ENCODE data around the gene FOXO6. TPM values are rescaled to one million over a fixed set of nuclear protein-coding genes. Genes with fewer than 3 reads are reported as not detected.
A peak's percentile ranks its signal among the peaks of the same experiment; 100 is the strongest.

Gene FOXO6
- total and polyA plus RNA-seq, 2 of the 13 experiments (the other 11 are each of a cell fraction or from before 2014, with no cell fraction given), result 0.13 TPM; not detected in 1

- H3K36me3 ChIP-seq (replicated peaks in 1 of 2; ENCODE audit: control insufficient read depth in 1 of 2, insufficient read depth in 2 of 2, low read length in 2 of 2), result no peaks in the 10 kb centered on the region
- ChIA-PET POLR2A (no interaction called here), CTCF (ENCODE audit: low intra/inter-chr PET ratio, low total read pairs) (interaction anchor here (0.8 to 3.2 kb wide), 4 partner anchors 16 to 148 kb away, joined by 3 to 25 read pairs (median 18); no protein-coding TSS in a partner anchor)
- H3K27ac ChIP-seq (ENCODE audit: extremely low read length, insufficient read depth, low read length), result no peak overlapping the region
- 55% methylated on average over 15 of the region's 18 CpGs for WGBS (ENCODE audit: low lambda C conversion rate)
- DNase-seq (ENCODE audit: low spot score) (peak; percentile 43), ATAC-seq (peak; percentile 78), FAIRE-seq (peak; percentile 12)
- peaks cover 13% of the 10 kb centered on the region for H3K4me1 ChIP-seq (ENCODE audit: insufficient read depth, low read length)
- no peak overlapping the region for H3K4me3 ChIP-seq (replicated peaks in 1 of 3; ENCODE audit: insufficient read depth in 1 of 3, low read depth in 2 of 3, low read length in 3 of 3)
- in situ Hi-C loops (cut with HindIII; ENCODE audit: extremely low pct_ligation_motif_present, low pct_unique_long_range_greater_than_20kb) (no loop called here), intact Hi-C loops (cut with micrococcal nuclease; ENCODE audit: unreplicated experiment) (loop anchor here (1.0 to 5.0 kb wide), 4 partner anchors 54 to 148 kb away; partner anchors contain the start of gene FOXO6)
- no TSS peak for BruUV-seq (replicated peaks)
- no peak overlapping the region for H2AFZ ChIP-seq (ENCODE audit: low read length)
- H3K9ac ChIP-seq (ENCODE audit: insufficient read depth, low read depth, low read length), result no peak overlapping the region
- H4K20me1 ChIP-seq (ENCODE audit: insufficient read depth, low read length), result no peaks in the 10 kb centered on the region
- H3K79me2 ChIP-seq (ENCODE audit: insufficient read depth, low read length), result no peaks in the 10 kb centered on the region
- H3K4me2 ChIP-seq (ENCODE audit: low read depth, low read length), result no peak overlapping the region
- no peaks in the 10 kb centered on the region for H3K9me3 ChIP-seq (ENCODE audit: low read length)
- no peaks in the 10 kb centered on the region for H3K27me3 ChIP-seq (ENCODE audit: control insufficient read depth in 1 of 2, insufficient read depth in 2 of 2, low read length in 2 of 2)
- TF ChIP-seq ZBTB49 (CRISPR knock-in tag; IDR thresholded peaks at IDR 0.05; ENCODE audit: borderline replicate concordance), result 0 out of 2 replicates have a peak, but pooled peaks have one; percentile 36
- no peak for TF ChIP-seq ARID3A (IDR thresholded peaks at IDR 0.05; ENCODE audit: low read depth, low read length)
- TF ChIP-seq SP4 (CRISPR knock-in tag; IDR thresholded peaks at IDR 0.05), result peak; percentile 38; the same call in 1 of the 2 replicates
- peak; percentile 46 for TF ChIP-seq TEAD3 (CRISPR knock-in tag; optimal IDR thresholded peaks at IDR 0.05; ENCODE audit: borderline replicate concordance)
- TF ChIP-seq NR2F6 (IDR thresholded peaks at IDR 0.05), result no peak
- TF ChIP-seq NR2F6 (CRISPR knock-in tag; IDR thresholded peaks at IDR 0.05), result 0 out of 2 replicates have a peak, but pooled peaks have one; percentile 10
- peak; percentile 56; the same call in 1 of the 2 replicates for TF ChIP-seq SALL1 (CRISPR knock-in tag; IDR thresholded peaks at IDR 0.05)
- no peak for TF ChIP-seq ZBTB7A (CRISPR knock-in tag; IDR thresholded peaks at IDR 0.05)
- TF ChIP-seq TMF1 (CRISPR knock-in tag; IDR thresholded peaks at IDR 0.05; ENCODE audit: low read depth), result no peak
- no peak for TF ChIP-seq RERE (CRISPR knock-in tag; IDR thresholded peaks at IDR 0.05; ENCODE audit: low read depth)
- TF ChIP-seq EEA1 (CRISPR knock-in tag; IDR thresholded peaks at IDR 0.05; ENCODE audit: borderline replicate concordance), result no peak
- TF ChIP-seq FOXA3 (CRISPR knock-in tag; IDR thresholded peaks at IDR 0.05), result no peak
Observed at GRCh38 chr1:41416552-41417334, 55.5 kb downstream of the FOXO6 start.

Data from HepG2 (cell line).